SJSA1 (cell line): ENCODE measurements around the gene RNASE12. TPM values are rescaled to one million over a fixed set of nuclear protein-coding genes. Genes with fewer than 3 reads are reported as not detected.

Experiments used
- DNase-seq, 2 experiments: peaks; one replicate each; pipeline ENCODE4 v3.0.0-alpha.2; 2015 to 2020; ENCODE audit warnings: low spot score in 2 of 2, low read depth in 1 of 2
- H3K27ac ChIP-seq: fragments of 250-450 bp; sonication (Bioruptor Pico); 2 replicates; pipeline ENCODE4 v1.5.1; 2020; ENCODE audit warnings: mild to moderate bottlenecking, moderate library complexity
- H3K27me3 ChIP-seq: fragments of 250-450 bp; sonication (Bioruptor Pico); replicated peaks from 2 replicates; pipeline ENCODE4 v1.5.1; 2020; ENCODE audit warnings: mild to moderate bottlenecking, moderate library complexity
- H3K36me3 ChIP-seq: fragments of 250-450 bp; sonication (Bioruptor Pico); 2 replicates; pipeline ENCODE4 v1.5.1; 2020; ENCODE audit warnings: mild to moderate bottlenecking
- H3K4me1 ChIP-seq: fragments of 250-450 bp; sonication (Bioruptor Pico); replicated peaks from 2 replicates; pipeline ENCODE4 v1.6.1; 2021; ENCODE audit warnings: mild to moderate bottlenecking
- H3K4me3 ChIP-seq: fragments of 250-450 bp; sonication (Bioruptor Pico); 2 replicates; pipeline ENCODE4 v1.5.1; 2020; ENCODE audit warnings: mild to moderate bottlenecking
- H3K9me3 ChIP-seq: fragments of 250-450 bp; sonication (Bioruptor Pico); replicated peaks from 2 replicates; pipeline ENCODE4 v1.5.1; 2020; ENCODE audit warnings: mild to moderate bottlenecking
- total RNA-seq: library from RNA; depleted of rRNA; stranded (reverse); fragments of >200 nt; shearing (Covaris generic); gene quantifications from 2 replicates; pipeline ENCODE4 v1.2.3, GENCODE V29; 2014; rRNA removed

Gene RNASE12
- total RNA-seq, 1 experiment from 2014 or later = not detected

DNA sequence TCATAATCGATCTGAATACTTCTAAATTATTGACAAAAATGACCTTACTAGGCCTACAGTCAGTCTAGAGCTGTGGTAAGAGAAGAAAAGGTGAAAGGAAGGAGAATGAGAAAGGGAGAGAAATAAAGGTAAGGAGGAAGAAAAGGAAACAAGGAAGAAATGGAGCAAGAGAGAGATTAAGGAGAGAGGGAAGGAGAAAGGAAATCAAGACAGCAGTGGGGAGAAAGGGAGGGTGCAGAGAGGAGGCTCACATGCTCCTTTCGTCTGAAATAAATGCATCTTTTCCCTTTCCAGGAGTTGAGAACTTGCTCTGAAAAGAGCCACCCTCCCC lies 34.0 kb downstream of the RNASE12 start:
- no peak for DNase-seq
- Histone ChIP-seq H3K9me3 (no peaks in the 10 kb centered on the region), H3K4me3 (no peak overlapping the region), H3K4me1 (no peaks in the 10 kb centered on the region), H3K27ac (no peak overlapping the region), H3K27me3 (no peaks in the 10 kb centered on the region), H3K36me3 (no peaks in the 10 kb centered on the region)

DNA sequence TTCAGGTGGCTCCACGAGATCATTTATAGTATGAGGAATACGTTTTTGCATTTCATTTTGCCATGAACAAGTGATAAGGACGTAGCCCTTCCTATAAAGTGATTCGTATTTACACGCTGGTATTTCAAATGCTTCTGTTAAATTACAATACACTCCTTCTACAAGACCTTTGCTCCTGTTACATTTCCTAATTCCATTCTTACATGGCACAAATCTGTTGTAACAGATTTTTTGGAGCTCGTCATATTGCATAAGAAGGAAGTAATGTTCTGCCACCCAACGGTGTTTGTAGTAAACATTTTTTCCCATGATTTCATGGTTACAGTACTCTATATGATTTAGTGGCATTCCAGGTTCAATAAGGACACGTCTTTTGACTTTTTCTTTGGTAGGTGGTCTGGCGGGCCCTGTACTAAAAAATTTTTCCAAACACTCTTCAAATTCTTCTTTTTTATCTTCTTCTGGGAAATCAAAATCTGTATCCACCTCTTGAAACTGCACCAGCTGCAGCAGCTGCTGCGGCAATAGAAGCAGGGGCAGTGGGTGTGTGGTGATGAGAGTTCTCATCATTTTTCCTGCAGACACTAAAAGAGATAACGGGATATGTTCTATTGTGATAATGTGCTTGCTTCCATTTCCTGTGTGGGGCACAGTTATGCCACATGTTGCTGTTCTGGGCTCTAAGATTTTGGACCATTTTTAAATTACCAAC lies 34.5 kb downstream of the RNASE12 start:
- no peak for DNase-seq
- Histone ChIP-seq H3K27me3 (no peaks in the 10 kb centered on the region), H3K4me1 (no peaks in the 10 kb centered on the region), H3K36me3 (no peaks in the 10 kb centered on the region), H3K9me3 (no peaks in the 10 kb centered on the region), H3K4me3 (no peak overlapping the region), H3K27ac (no peak overlapping the region)

DNA sequence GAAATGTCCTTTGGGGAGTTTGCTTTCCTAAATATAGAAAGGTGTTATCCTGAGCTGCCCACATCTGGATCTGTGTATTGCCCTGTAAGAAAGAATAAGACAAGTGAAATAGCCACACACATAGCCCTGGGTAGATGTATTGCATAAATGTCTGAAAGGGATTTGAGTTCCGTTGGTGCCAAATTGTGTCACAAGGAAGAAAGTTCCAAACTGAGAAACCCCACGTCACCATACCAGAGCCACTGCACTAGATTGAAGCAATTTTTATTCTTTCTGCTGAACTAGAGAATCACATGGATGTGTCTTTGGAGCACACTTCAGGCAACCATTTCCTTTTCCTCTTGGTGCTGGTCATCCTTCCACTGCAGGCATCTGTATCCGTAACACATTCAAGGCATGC lies 35.3 kb downstream of the RNASE12 start:
- Histone ChIP-seq H3K36me3 (no peaks in the 10 kb centered on the region), H3K27ac (no peak overlapping the region), H3K9me3 (no peaks in the 10 kb centered on the region), H3K4me1 (no peaks in the 10 kb centered on the region), H3K4me3 (no peak overlapping the region), H3K27me3 (no peaks in the 10 kb centered on the region)
- DNase-seq = no peak

DNA sequence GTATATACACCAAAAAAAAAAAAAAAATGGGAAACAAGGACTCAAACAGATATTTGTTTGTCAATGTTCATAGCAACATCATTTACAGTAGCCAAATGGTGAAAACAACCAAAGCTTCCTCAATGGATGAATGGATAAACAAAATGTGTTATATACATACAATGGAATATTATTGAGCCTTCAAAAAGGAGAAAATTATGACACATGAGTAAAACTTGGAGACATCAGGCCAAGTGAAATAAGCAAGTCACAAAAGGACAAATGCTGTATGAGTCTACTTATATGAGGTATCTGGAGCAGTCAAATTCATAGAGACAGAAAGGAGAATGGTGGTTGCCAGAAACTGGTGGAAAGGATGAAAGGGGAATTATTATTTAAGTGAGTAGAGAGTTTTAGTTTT lies 38.2 kb downstream of the RNASE12 start:
- Histone ChIP-seq H3K4me1 (no peaks in the 10 kb centered on the region), H3K27me3 (no peaks in the 10 kb centered on the region), H3K4me3 (no peak overlapping the region), H3K27ac (no peak overlapping the region), H3K36me3 (no peaks in the 10 kb centered on the region), H3K9me3 (no peaks in the 10 kb centered on the region)
- no peak for DNase-seq

DNA sequence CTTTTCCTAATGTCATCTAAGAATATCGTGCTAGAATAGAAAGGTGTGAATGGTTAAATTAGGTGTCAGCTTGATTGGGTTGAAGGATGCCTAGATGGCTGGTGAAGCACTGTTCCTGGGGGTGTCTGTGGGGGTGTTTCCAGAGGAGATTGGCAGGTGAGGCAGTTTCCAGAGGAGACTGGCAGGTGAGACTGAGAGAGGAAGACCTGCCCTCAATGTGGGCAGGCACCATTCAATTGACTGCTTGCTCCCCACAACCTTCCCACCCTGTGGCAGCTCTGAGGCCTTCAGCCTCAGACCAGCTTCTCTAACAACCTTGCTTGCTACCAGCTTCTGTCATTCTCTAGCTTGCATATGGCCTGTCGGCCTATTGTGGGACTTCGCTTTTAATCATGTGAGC lies 39.6 kb downstream of the RNASE12 start:
- no peak overlapping the region for H3K27ac ChIP-seq
- DNase-seq = no peak
- H3K36me3 ChIP-seq = no peaks in the 10 kb centered on the region
- H3K27me3 ChIP-seq = no peaks in the 10 kb centered on the region
- no peaks in the 10 kb centered on the region for H3K9me3 ChIP-seq
- H3K4me1 ChIP-seq = no peaks in the 10 kb centered on the region
- H3K4me3 ChIP-seq = no peak overlapping the region

DNA sequence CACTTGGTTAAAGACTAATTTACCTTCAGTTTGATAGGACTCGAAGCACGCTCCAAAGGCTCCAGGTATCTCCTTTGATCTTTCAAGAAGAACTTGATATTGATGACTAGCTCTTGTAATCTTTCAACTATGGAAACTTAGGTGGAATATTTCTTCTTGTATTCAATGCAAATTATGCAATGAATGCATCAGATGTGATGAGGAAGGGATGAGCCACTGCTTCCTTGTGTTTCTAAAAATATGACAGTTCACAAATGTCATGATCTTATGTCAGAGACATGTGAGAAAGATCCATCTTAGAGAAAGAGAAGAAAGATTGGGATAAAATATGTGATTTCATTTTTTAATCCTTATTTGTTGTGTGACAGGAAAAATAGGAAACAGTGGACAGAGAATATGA lies 40.2 kb downstream of the RNASE12 start:
- H3K27ac ChIP-seq = no peak overlapping the region
- no peaks in the 10 kb centered on the region for H3K27me3 ChIP-seq
- no peak overlapping the region for H3K4me3 ChIP-seq
- no peak for DNase-seq
- no peaks in the 10 kb centered on the region for H3K4me1 ChIP-seq
- no peaks in the 10 kb centered on the region for H3K36me3 ChIP-seq
- no peaks in the 10 kb centered on the region for H3K9me3 ChIP-seq

DNA sequence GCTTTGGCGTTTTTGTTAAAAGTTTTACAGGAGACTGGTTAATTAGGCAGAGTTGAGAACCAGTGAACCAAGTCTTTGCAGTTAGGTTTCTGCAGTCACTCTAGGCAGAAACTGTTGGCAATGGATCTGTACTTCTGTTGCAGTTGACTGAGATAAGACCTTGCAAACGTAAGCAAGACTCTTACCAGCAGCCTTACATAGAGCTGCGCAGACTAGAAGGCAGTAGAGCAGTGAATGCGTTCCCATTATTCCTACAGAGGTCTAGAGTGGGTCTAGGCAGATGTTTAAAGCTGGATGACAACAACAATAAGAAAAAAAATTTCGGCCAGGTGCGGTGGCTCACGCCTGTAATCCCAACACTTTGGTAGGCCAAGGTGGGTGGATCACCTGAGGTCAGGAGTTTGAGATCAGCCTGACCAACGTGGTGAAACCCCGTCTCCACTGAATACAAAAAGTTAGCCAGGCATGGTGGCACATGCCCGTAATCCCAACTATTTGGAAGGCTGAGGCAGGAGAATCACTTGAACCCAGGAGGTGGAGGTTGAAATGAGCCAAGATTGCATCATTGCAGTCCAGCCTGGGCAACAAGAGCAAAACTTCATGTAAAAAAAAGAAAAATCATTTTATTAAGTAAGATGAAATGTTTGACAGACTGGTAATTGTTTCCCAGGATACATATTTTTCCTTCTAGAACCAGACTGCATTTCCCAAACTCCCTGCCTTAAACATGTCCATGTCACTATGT lies 42.6 kb downstream of the RNASE12 start:
- Histone ChIP-seq H3K27me3 (no peaks in the 10 kb centered on the region), H3K4me1 (no peaks in the 10 kb centered on the region), H3K27ac (no peak overlapping the region), H3K36me3 (no peaks in the 10 kb centered on the region), H3K9me3 (no peaks in the 10 kb centered on the region), H3K4me3 (no peak overlapping the region)
- DNase-seq = no peak

DNA sequence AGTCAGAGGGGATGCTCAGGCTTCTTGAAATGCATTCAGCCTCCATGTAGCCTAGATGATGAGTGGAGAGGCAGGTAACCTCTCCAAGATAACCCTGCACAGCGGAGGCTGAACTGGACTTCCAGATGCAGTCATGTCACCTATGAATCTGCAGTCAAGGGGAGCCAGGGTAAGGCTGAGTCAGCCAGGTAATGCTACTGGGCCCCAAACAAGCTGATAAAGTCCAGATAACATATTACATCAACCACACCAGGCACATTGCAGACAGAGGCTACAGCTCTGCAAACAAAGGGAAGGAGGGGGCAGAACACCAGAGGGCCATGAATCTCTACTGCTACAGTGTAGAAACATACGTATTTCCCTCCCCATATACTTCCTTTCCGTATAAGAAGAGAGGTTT lies 44.3 kb downstream of the RNASE12 start:
- Histone ChIP-seq H3K27me3 (no peaks in the 10 kb centered on the region), H3K4me1 (no peaks in the 10 kb centered on the region), H3K27ac (no peak overlapping the region), H3K4me3 (no peak overlapping the region), H3K9me3 (no peaks in the 10 kb centered on the region), H3K36me3 (no peaks in the 10 kb centered on the region)
- DNase-seq = no peak

Other genes with a start within 250 kb of the RNASE12 start
- 16.2 and 34.2 TPM in 2 replicates for gene PARP2, start 247.7 kb downstream of the RNASE12 start, total RNA-seq
- gene TEP1, start 177.9 kb downstream of the RNASE12 start, total RNA-seq = 7.9 and 12.1 TPM in 2 replicates
- not detected in 2 replicates for gene KLHL33, start 155.2 kb downstream of the RNASE12 start, total RNA-seq
- gene OSGEP, start 136.6 kb downstream of the RNASE12 start, total RNA-seq = 27.3 and 64.2 TPM in 2 replicates
- 43.8 and 60.4 TPM in 2 replicates for gene APEX1, start 136.2 kb downstream of the RNASE12 start, total RNA-seq
- gene PIP4P1, start 129.9 kb downstream of the RNASE12 start, total RNA-seq = 18.9 and 20.5 TPM in 2 replicates
- gene PNP, start 122.0 kb downstream of the RNASE12 start, total RNA-seq = 27.3 and 34.8 TPM in 2 replicates
- not detected in 2 replicates for gene RNASE10, start 85.8 kb downstream of the RNASE12 start, total RNA-seq
- gene RNASE9, start 30.3 kb downstream of the RNASE12 start, total RNA-seq = not detected in 2 replicates
- gene RNASE11, start 3.4 kb downstream of the RNASE12 start, total RNA-seq = not detected in 2 replicates
- not detected in 2 replicates for gene OR6S1, start 50.3 kb upstream of the RNASE12 start, total RNA-seq
- gene RNASE4, start 93.2 kb upstream of the RNASE12 start, total RNA-seq = 0.63 and 4.6 TPM in 2 replicates
- gene ANG, start 97.4 kb upstream of the RNASE12 start, total RNA-seq = 2.7 and 4.4 TPM in 2 replicates
- gene EDDM3A, start 154.5 kb upstream of the RNASE12 start, total RNA-seq = not detected in 2 replicates
- not detected in 2 replicates for gene EDDM3B, start 177.0 kb upstream of the RNASE12 start, total RNA-seq
- gene RNASE6, start 189.9 kb upstream of the RNASE12 start, total RNA-seq = not detected in 2 replicates
- not detected in 2 replicates for gene RNASE1, start 211.5 kb upstream of the RNASE12 start, total RNA-seq